MM.1S (cell line): ENCODE measurements around the gene CNFN.

Source experiments
- DNase-seq: peaks from one replicate; pipeline ENCODE4 v3.0.0-alpha.2; 2015
- H2AFZ ChIP-seq: fragments of 300-600 bp; sonication (generic); 2 replicates; pipeline ENCODE4 v1.6.0; 2016; ENCODE audit warnings: antibody characterized with exemption, low read length
- H3F3A ChIP-seq: fragments of 300-600 bp; sonication (generic); 2 replicates; pipeline ENCODE4 v1.6.1; 2016; ENCODE audit warnings: mild to moderate bottlenecking, antibody characterized with exemption, low read length, moderate library complexity, mixed read lengths; ENCODE audit not compliant: insufficient read depth
- H3K27ac ChIP-seq: fragments of 300-600 bp; sonication (generic); 2 replicates; pipeline ENCODE4 v1.5.1; 2016; ENCODE audit warnings: mild to moderate bottlenecking, low read length
- H3K27me3 ChIP-seq: fragments of 300-600 bp; sonication (generic); replicated peaks from 2 replicates; pipeline ENCODE4 v1.6.0; 2016; ENCODE audit warnings: low read length; ENCODE audit not compliant: insufficient read depth
- H3K36me3 ChIP-seq: fragments of 300-600 bp; sonication (generic); replicated peaks from 2 replicates; pipeline ENCODE4 v1.6.1; 2016; ENCODE audit warnings: mild to moderate bottlenecking, low read length, mixed read lengths; ENCODE audit not compliant: insufficient read depth
- H3K4me1 ChIP-seq: fragments of 300-600 bp; sonication (generic); 2 replicates; pipeline ENCODE4 v1.6.1; 2016; ENCODE audit warnings: low read length, mixed read lengths
- H3K4me2 ChIP-seq: fragments of 300-600 bp; sonication (generic); 2 replicates; pipeline ENCODE4 v1.6.0; 2016; ENCODE audit warnings: low read depth, low read length
- H3K4me3 ChIP-seq: fragments of 300-600 bp; sonication (generic); 2 replicates; pipeline ENCODE4 v1.5.1; 2016; ENCODE audit warnings: low read length, mixed read lengths
- H3K79me2 ChIP-seq: fragments of 300-600 bp; sonication (generic); 2 replicates; pipeline ENCODE4 v1.6.1; 2016; ENCODE audit warnings: mixed run types, low read length, mixed read lengths
- H3K9ac ChIP-seq: fragments of 300-600 bp; sonication (generic); 2 replicates; pipeline ENCODE4 v1.6.1; 2016; ENCODE audit warnings: low read length, mixed read lengths
- H3K9me2 ChIP-seq: fragments of 300-600 bp; sonication (generic); replicated peaks from 2 replicates; pipeline ENCODE4 v1.6.1; 2016; ENCODE audit warnings: mild to moderate bottlenecking, low read length, mixed read lengths; ENCODE audit not compliant: insufficient read depth
- H3K9me3 ChIP-seq: fragments of 300-600 bp; sonication (generic); replicated peaks from 2 replicates; pipeline ENCODE4 v1.6.1; 2016; ENCODE audit warnings: mild to moderate bottlenecking, low read length, mixed read lengths; ENCODE audit not compliant: insufficient read depth
- H4K20me1 ChIP-seq: fragments of 300-600 bp; sonication (generic); 2 replicates; pipeline ENCODE4 v1.6.1; 2016; ENCODE audit warnings: mild to moderate bottlenecking, low read length, moderate library complexity, mixed read lengths; ENCODE audit not compliant: insufficient read depth
- EZH2 ChIP-seq: fragments of 300-600 bp; sonication (generic); optimal IDR thresholded peaks from 2 replicates; pipeline ENCODE3; 2017; ENCODE audit warnings: low read depth, mild to moderate bottlenecking, antibody characterized with exemption, low read length, mixed read lengths
- EZH2phosphoT487 ChIP-seq: fragments of 300-600 bp; sonication (generic); IDR thresholded peaks from 2 replicates; pipeline ENCODE4 v1.6.1; 2018; ENCODE audit warnings: antibody characterized with exemption, low read length
- TF ChIP-seq, protein P1 (sequence below): fragments of 300-600 bp; sonication (generic); IDR thresholded peaks from 2 replicates; pipeline ENCODE4 v1.5.1; 2016; ENCODE audit warnings: antibody characterized with exemption, low read length, mixed read lengths

The CNFN gene

GRCh38 chr19:42356686-42357085 lies 33.4 kb downstream of the CNFN start:
- Histone ChIP-seq H3F3A (no peaks in the 10 kb centered on the region), H3K4me2 (no peak overlapping the region), H4K20me1 (no peaks in the 10 kb centered on the region), H3K27ac (no peak overlapping the region), H3K9me2 (no peaks in the 10 kb centered on the region), H3K4me3 (no peak overlapping the region), H3K79me2 (no peaks in the 10 kb centered on the region), H3K27me3 (no peaks in the 10 kb centered on the region), H3K9me3 (no peaks in the 10 kb centered on the region), H2AFZ (no peak overlapping the region), H3K4me1 (no peaks in the 10 kb centered on the region), H3K9ac (no peak overlapping the region), H3K36me3 (no peaks in the 10 kb centered on the region)
- DNase-seq, result no peak
- TF ChIP-seq, protein P1, sequence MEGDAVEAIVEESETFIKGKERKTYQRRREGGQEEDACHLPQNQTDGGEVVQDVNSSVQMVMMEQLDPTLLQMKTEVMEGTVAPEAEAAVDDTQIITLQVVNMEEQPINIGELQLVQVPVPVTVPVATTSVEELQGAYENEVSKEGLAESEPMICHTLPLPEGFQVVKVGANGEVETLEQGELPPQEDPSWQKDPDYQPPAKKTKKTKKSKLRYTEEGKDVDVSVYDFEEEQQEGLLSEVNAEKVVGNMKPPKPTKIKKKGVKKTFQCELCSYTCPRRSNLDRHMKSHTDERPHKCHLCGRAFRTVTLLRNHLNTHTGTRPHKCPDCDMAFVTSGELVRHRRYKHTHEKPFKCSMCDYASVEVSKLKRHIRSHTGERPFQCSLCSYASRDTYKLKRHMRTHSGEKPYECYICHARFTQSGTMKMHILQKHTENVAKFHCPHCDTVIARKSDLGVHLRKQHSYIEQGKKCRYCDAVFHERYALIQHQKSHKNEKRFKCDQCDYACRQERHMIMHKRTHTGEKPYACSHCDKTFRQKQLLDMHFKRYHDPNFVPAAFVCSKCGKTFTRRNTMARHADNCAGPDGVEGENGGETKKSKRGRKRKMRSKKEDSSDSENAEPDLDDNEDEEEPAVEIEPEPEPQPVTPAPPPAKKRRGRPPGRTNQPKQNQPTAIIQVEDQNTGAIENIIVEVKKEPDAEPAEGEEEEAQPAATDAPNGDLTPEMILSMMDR, result no peak
- TF ChIP-seq EZH2phosphoT487, result no peak
- no peak for TF ChIP-seq EZH2

DNA sequence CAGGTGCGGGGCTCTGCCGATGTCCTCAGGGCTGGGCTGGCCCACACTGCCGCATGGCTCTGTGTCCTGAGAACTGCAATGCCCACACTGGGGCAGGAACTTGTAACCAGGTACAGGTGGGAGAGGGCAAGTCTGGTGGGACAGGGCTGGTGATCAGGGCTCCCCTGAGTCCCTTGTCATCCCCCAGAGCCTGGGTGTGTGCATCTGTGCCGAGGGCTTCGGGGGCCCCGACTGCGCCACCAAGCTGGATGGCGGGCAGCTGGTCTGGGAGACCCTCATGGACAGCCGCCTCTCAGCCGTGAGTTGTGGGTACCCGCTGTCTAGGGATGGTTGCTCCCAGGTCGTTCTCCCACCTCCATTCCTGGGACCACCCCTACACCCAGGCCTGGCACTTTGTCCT lies 34.2 kb downstream of the CNFN start:
- H3K27ac ChIP-seq, result no peak overlapping the region

DNA sequence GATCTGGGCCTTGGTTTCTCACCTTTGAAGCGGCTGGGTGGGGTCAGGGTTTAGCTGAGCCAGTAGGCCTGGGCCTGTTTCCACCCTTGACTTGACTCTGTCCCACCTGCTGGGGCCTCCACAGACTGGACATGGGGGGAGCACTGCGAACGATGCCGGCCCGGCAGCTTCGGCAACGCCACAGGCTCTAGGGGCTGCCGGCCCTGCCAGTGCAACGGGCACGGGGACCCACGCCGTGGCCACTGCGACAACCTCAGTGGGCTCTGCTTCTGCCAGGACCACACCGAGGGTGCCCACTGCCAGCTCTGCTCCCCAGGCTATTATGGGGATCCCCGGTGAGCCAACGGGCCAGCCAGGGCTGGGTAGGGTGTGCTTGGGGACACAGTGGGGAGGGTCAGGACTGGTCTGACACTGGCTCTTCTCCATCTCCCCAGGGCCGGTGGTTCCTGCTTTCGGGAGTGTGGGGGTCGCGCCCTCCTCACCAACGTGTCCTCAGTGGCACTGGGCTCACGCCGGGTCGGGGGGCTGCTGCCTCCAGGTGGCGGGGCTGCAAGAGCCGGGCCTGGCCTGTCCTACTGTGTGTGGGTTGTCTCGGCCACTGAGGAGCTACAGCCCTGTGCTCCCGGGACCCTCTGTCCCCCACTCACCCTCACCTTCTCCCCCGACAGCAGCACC lies 36.6 kb downstream of the CNFN start:
- no peaks in the 10 kb centered on the region for H4K20me1 ChIP-seq
- H3K9ac ChIP-seq, result no peak overlapping the region
- H3K79me2 ChIP-seq, result no peaks in the 10 kb centered on the region
- H3K36me3 ChIP-seq, result no peaks in the 10 kb centered on the region
- DNase-seq, result no peak
- no peak overlapping the region for H3K27ac ChIP-seq
- no peaks in the 10 kb centered on the region for H3K27me3 ChIP-seq
- no peak overlapping the region for H3K4me3 ChIP-seq
- no peaks in the 10 kb centered on the region for H3F3A ChIP-seq
- H3K4me2 ChIP-seq, result no peak overlapping the region
- no peak overlapping the region for H2AFZ ChIP-seq
- no peaks in the 10 kb centered on the region for H3K4me1 ChIP-seq
- no peaks in the 10 kb centered on the region for H3K9me3 ChIP-seq
- H3K9me2 ChIP-seq, result no peaks in the 10 kb centered on the region
- no peak for TF ChIP-seq EZH2
- TF ChIP-seq, protein P1, result no peak

More for the DNA sequence above, 34.2 kb downstream of the CNFN start:
- Histone ChIP-seq H3K9me3 (no peaks in the 10 kb centered on the region), H3K79me2 (no peaks in the 10 kb centered on the region), H3K4me1 (no peaks in the 10 kb centered on the region), H3K9me2 (no peaks in the 10 kb centered on the region), H3K9ac (no peak overlapping the region), H3K4me3 (no peak overlapping the region), H4K20me1 (no peaks in the 10 kb centered on the region), H3F3A (no peaks in the 10 kb centered on the region), H3K27me3 (no peaks in the 10 kb centered on the region), H2AFZ (no peak overlapping the region), H3K4me2 (no peak overlapping the region), H3K36me3 (no peaks in the 10 kb centered on the region)
- no peak for TF ChIP-seq EZH2
- TF ChIP-seq, protein P1, result no peak
- TF ChIP-seq EZH2phosphoT487, result no peak
- no peak for DNase-seq
